WTC11 (cell line): Measurements from ENCODE around the gene CENPU. TPM values are rescaled to one million over a fixed set of nuclear protein-coding genes. Genes with fewer than 3 reads are reported as not detected.

Experiments used
- ATAC-seq: fragments of 200-7000 bp; cut with Tn5 transposase; 2 replicates; pipeline ENCODE4 v1.10.0; 2021; ENCODE audit warnings: mild to moderate bottlenecking, moderate library complexity
- CTCF ChIA-PET: fragments of 300-600 bp; sonication (Branson Sonifier 250); formaldehyde crosslinking; loops from one replicate; lab custom pipeline; 2021; ENCODE audit warnings: antibody characterized with exemption; lab: Charles Lee
- POLR2A ChIA-PET: fragments of 350-600 bp; sonication (Branson Sonifier 250); formaldehyde crosslinking; loops from one replicate; lab custom pipeline; 2021; ENCODE audit warnings: antibody characterized with exemption; lab: Charles Lee
- DNase-seq: peaks from one replicate; pipeline ENCODE4 v3.0.0; 2021; ENCODE audit warnings: low spot score
- H3K27ac Mint-ChIP-seq: 2 replicates; pipeline ENCODE4 v1.8.0; 2021; ENCODE audit warnings: mixed read lengths
- H3K27me3 Mint-ChIP-seq: 2 replicates; pipeline ENCODE4 v1.8.0; 2021; ENCODE audit warnings: low read depth, mild to moderate bottlenecking, moderate library complexity, mixed read lengths
- H3K36me3 Mint-ChIP-seq: 2 replicates; pipeline ENCODE4 v1.8.0; 2021; ENCODE audit warnings: mixed read lengths
- H3K4me1 Mint-ChIP-seq: 2 replicates; pipeline ENCODE4 v1.8.0; 2022; ENCODE audit warnings: mixed read lengths
- H3K4me3 Mint-ChIP-seq: 2 replicates; pipeline ENCODE4 v1.8.0; 2021; ENCODE audit warnings: mild to moderate bottlenecking, moderate library complexity, mixed read lengths
- H3K9me3 Mint-ChIP-seq: 2 replicates; pipeline ENCODE4 v1.8.0; 2021; ENCODE audit warnings: mixed read lengths
- ARID4B ChIP-seq: sonication (generic); formaldehyde crosslinking; IDR thresholded peaks from 2 replicates; pipeline ENCODE4 v1.8.0; 2023; ENCODE audit warnings: missing genetic modification reagents, mild to moderate bottlenecking, borderline replicate concordance
- ATF1 ChIP-seq: sonication (generic); formaldehyde crosslinking; IDR thresholded peaks from 2 replicates; pipeline ENCODE4 v1.8.1; 2023; ENCODE audit warnings: mild to moderate bottlenecking, moderate library complexity, missing genetic modification reagents
- ATF2 ChIP-seq: sonication (generic); formaldehyde crosslinking; IDR thresholded peaks from 2 replicates; pipeline ENCODE4 v1.8.1; 2022; ENCODE audit warnings: low read depth, missing genetic modification reagents, borderline replicate concordance
- E2F5 ChIP-seq: sonication (generic); formaldehyde crosslinking; IDR thresholded peaks from 2 replicates; pipeline ENCODE4 v1.8.1; 2022; ENCODE audit warnings: mild to moderate bottlenecking, moderate library complexity, missing genetic modification reagents
- GABPB1 ChIP-seq: sonication (generic); formaldehyde crosslinking; IDR thresholded peaks from 2 replicates; pipeline ENCODE4 v1.8.1; 2023; ENCODE audit warnings: mild to moderate bottlenecking, missing genetic modification reagents
- HMGXB4 ChIP-seq: sonication (generic); formaldehyde crosslinking; IDR thresholded peaks from 2 replicates; pipeline ENCODE4 v1.8.1; 2023; ENCODE audit warnings: mild to moderate bottlenecking, moderate library complexity, missing genetic modification reagents
- KAT7 ChIP-seq: sonication (generic); formaldehyde crosslinking; IDR thresholded peaks from 2 replicates; pipeline ENCODE4 v1.8.1; 2023; ENCODE audit warnings: missing genetic modification reagents, mild to moderate bottlenecking, borderline replicate concordance
- STAT6 ChIP-seq: sonication (generic); formaldehyde crosslinking; conservative IDR thresholded peaks from 2 replicates; pipeline ENCODE4 v1.8.1; 2023; ENCODE audit warnings: mild to moderate bottlenecking, low read depth, missing genetic modification reagents, moderate library complexity
- USF2 ChIP-seq: sonication (generic); formaldehyde crosslinking; IDR thresholded peaks from 2 replicates; pipeline ENCODE4 v1.8.1; 2023; ENCODE audit warnings: mild to moderate bottlenecking, missing genetic modification reagents, moderate library complexity
- ZBTB43 ChIP-seq: sonication (generic); formaldehyde crosslinking; IDR thresholded peaks from 2 replicates; pipeline ENCODE4 v1.8.1; 2023; ENCODE audit warnings: mild to moderate bottlenecking, missing genetic modification reagents
- ZNF121 ChIP-seq: sonication (generic); formaldehyde crosslinking; IDR thresholded peaks from 2 replicates; pipeline ENCODE4 v1.8.0; 2023; ENCODE audit warnings: missing genetic modification reagents
- ZNF138 ChIP-seq: sonication (generic); formaldehyde crosslinking; conservative IDR thresholded peaks from 2 replicates; pipeline ENCODE4 v1.8.1; 2022; ENCODE audit warnings: mild to moderate bottlenecking, moderate library complexity, missing genetic modification reagents
- ZNF219 ChIP-seq: sonication (generic); formaldehyde crosslinking; IDR thresholded peaks from 2 replicates; pipeline ENCODE4 v1.8.0; 2023; ENCODE audit warnings: missing genetic modification reagents, mild to moderate bottlenecking, borderline replicate concordance
- ZNF317 ChIP-seq: sonication (generic); formaldehyde crosslinking; IDR thresholded peaks from 2 replicates; pipeline ENCODE4 v1.8.1; 2023; ENCODE audit warnings: low read depth, mild to moderate bottlenecking, moderate library complexity, missing genetic modification reagents, borderline replicate concordance
- ZNF396 ChIP-seq: fragments of 250-450 bp; sonication (Bioruptor Pico); IDR thresholded peaks from 2 replicates; pipeline ENCODE4 v1.8.0; 2021; ENCODE audit warnings: mild to moderate bottlenecking, moderate library complexity, borderline replicate concordance
- ZNF423 ChIP-seq: fragments of 250-450 bp; sonication (Bioruptor Pico); IDR thresholded peaks from 2 replicates; pipeline ENCODE4 v2.1.2; 2022; ENCODE audit warnings: mild to moderate bottlenecking, moderate library complexity
- ZNF425 ChIP-seq: fragments of 250-450 bp; sonication (Bioruptor Pico); conservative IDR thresholded peaks from 2 replicates; pipeline ENCODE4 v1.9.0; 2021; ENCODE audit warnings: mild to moderate bottlenecking
- ZNF671 ChIP-seq: fragments of 250-450 bp; sonication (Bioruptor Pico); IDR thresholded peaks from 2 replicates; pipeline ENCODE4 v1.8.0; 2021; ENCODE audit warnings: mild to moderate bottlenecking
- total RNA-seq: library from RNA; stranded (reverse); gene quantifications from 3 replicates; pipeline ENCODE4 v1.2.3, GENCODE V29; 2021

CENPU gene
- total RNA-seq, 1 experiment from 2014 or later: 60.5 TPM

GRCh38 chr4:184776821-184777220, 42.9 kb upstream of the CENPU start:
- no peak for ATAC-seq
- no peaks in the 10 kb centered on the region for H3K4me1 Mint-ChIP-seq
- TF ChIP-seq GABPB1 (CRISPR knock-in tag) (0 out of 2 replicates have a peak, but pooled peaks have one; percentile 44), ZNF317 (CRISPR knock-in tag) (no peak)
- H3K27me3 Mint-ChIP-seq: no peaks in the 10 kb centered on the region
- H3K9me3 Mint-ChIP-seq: peaks cover 8% of the 10 kb centered on the region
- no peak for DNase-seq
- H3K27ac Mint-ChIP-seq: no peak overlapping the region
- no peak overlapping the region for H3K4me3 Mint-ChIP-seq
- POLR2A ChIA-PET: no interaction called here
- CTCF ChIA-PET: no interaction called here
- H3K36me3 Mint-ChIP-seq: peaks cover 4% of the 10 kb centered on the region

- H3K27ac Mint-ChIP-seq: no peak overlapping the region
- no peak overlapping the region for H3K4me3 Mint-ChIP-seq
- no peak for DNase-seq
- CTCF ChIA-PET: no interaction called here
- POLR2A ChIA-PET: no interaction called here
- no peaks in the 10 kb centered on the region for H3K27me3 Mint-ChIP-seq
- peaks cover 8% of the 10 kb centered on the region for H3K9me3 Mint-ChIP-seq
- H3K4me1 Mint-ChIP-seq: no peaks in the 10 kb centered on the region
- no peak for ATAC-seq
- TF ChIP-seq STAT6: no peak
- no peak for TF ChIP-seq ZNF396 (CRISPR knock-in tag)
- no peak for TF ChIP-seq ZBTB43 (CRISPR knock-in tag)
- no peak for TF ChIP-seq KAT7 (CRISPR knock-in tag)
- no peak for TF ChIP-seq USF2 (CRISPR knock-in tag)
- no peak for TF ChIP-seq HMGXB4 (CRISPR knock-in tag)
- no peak for TF ChIP-seq ZNF671
- TF ChIP-seq E2F5 (CRISPR knock-in tag): no peak
- TF ChIP-seq ZNF425 (CRISPR knock-in tag): no peak
- TF ChIP-seq ATF2 (CRISPR knock-in tag): no peak
- no peak for TF ChIP-seq ATF1 (CRISPR knock-in tag)
- no peak for TF ChIP-seq ZNF121 (CRISPR knock-in tag)
- no peak for TF ChIP-seq ZNF219 (CRISPR knock-in tag)
- no peak for TF ChIP-seq ARID4B (CRISPR knock-in tag)
- TF ChIP-seq ZNF423 (CRISPR knock-in tag): no peak
- TF ChIP-seq ZNF138 (CRISPR knock-in tag): no peak
- peaks cover 4% of the 10 kb centered on the region for H3K36me3 Mint-ChIP-seq
These were observed 42.1 kb upstream of the CENPU start for GRCh38 chr4:184775854-184776555.
